ENCODE measurements around the gene TCF12.

DNA sequence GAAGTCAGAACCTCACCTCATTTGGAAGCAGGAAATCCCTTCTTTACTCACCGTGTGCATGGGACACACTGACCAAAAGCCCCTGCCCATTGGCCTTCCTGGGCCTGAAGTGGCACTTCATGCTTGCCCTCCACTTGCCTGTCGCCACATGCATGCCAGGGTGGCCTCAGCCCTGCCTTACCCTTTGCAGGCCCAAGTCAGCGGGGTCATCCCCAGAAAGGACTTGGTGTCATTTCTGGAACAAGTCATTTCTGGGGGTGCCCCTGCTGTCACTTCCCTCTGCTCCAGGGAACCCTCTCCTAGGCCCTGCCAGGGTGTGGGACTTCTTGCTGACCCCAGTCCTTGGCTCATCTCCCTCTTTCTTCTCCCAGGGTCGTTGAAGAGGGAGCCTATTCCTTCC is 398.0 kb downstream of the TCF12 start:
- TF ChIP-seq, protein P1, sequence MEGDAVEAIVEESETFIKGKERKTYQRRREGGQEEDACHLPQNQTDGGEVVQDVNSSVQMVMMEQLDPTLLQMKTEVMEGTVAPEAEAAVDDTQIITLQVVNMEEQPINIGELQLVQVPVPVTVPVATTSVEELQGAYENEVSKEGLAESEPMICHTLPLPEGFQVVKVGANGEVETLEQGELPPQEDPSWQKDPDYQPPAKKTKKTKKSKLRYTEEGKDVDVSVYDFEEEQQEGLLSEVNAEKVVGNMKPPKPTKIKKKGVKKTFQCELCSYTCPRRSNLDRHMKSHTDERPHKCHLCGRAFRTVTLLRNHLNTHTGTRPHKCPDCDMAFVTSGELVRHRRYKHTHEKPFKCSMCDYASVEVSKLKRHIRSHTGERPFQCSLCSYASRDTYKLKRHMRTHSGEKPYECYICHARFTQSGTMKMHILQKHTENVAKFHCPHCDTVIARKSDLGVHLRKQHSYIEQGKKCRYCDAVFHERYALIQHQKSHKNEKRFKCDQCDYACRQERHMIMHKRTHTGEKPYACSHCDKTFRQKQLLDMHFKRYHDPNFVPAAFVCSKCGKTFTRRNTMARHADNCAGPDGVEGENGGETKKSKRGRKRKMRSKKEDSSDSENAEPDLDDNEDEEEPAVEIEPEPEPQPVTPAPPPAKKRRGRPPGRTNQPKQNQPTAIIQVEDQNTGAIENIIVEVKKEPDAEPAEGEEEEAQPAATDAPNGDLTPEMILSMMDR (IDR thresholded peaks at IDR 0.05), result no peak
- TF ChIP-seq EZH2phosphoT487 (IDR thresholded peaks at IDR 0.05), result no peak
